ES-I3 (cell line): ENCODE measurements around the gene BTBD16.

Experiments
- H3K36me3 ChIP-seq: 2 replicates; pipeline ENCODE4 v1.6.1; 2013; ENCODE audit warnings: mild to moderate bottlenecking, low read length, control low read depth, moderate library complexity; ENCODE audit not compliant: insufficient read depth
- H3K4me1 ChIP-seq: 2 replicates; pipeline ENCODE4 v1.6.1; 2013; ENCODE audit warnings: mild to moderate bottlenecking, control low read depth, low read length; ENCODE audit not compliant: insufficient read depth
- H3K9ac ChIP-seq: 2 replicates; pipeline ENCODE4 v1.6.1; 2013; ENCODE audit warnings: low read depth, mild to moderate bottlenecking, low read length, moderate library complexity
- H3K9me3 ChIP-seq: 2 replicates; pipeline ENCODE4 v1.6.1; 2013; ENCODE audit warnings: mild to moderate bottlenecking, low read length, moderate library complexity; ENCODE audit not compliant: control insufficient read depth, insufficient read depth

Gene BTBD16

DNA sequence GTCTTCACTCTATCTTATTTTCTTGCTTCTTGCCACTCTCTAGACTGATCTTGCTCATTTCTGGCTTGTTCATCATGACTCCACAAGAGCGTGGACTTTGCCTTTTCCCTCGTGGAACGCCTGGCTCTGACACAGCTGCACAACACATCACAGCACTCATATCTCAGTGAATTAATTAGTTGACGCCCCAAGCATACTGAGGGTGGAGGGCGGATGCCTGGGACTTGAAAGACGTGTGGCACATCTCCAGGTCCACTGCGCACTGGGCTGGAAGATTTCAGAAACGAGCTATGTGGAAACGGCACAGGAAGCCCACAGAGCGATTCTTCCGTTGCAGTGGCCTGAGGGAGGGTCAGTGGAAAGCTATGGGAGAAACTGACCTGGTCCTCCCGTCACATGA, 79.8 kb downstream of the BTBD16 start:
- Histone ChIP-seq H3K36me3 (no peaks in the 10 kb centered on the region), H3K4me1 (peaks cover 3% of the 10 kb centered on the region; the same call in 1 of the 2 replicates), H3K9ac (no peak overlapping the region), H3K9me3 (peaks cover 12% of the 10 kb centered on the region)

DNA sequence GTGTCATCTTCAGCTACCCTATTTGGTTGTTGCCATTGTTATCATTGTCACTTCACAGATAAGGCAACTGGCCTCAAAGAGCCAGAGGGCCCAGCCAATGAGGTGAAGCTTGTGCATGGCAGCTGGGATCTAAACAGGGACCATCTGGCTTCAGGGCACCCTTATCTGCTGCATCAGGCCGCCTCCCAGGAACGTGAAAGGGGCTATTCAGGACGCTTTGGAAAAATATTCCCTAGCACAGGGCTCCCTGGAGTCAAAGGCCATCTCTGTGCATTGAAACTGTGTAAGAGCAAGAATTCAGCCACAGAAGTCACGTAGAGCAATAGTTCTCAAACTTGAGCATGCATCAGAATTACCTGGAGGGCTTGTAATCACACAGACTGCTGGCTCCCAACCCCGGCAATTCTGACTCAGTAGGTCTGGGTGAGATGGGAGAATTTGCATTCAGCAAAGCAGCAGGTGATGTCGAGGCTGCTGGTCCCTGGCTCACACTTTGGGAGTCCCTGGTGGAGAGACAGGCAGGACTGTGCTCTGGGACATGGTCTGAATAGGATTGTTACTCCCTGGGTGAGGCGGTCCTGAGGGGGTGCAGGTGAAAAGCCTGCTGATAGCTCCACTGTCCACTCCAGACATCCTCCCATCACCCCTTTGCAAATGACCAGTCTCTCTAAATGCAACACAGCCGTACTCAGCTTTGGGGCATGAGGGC, 81.9 kb downstream of the BTBD16 start:
- no peak overlapping the region for H3K9ac ChIP-seq
- peaks cover 3% of the 10 kb centered on the region; the same call in 1 of the 2 replicates for H3K4me1 ChIP-seq
- no peaks in the 10 kb centered on the region for H3K9me3 ChIP-seq
- no peaks in the 10 kb centered on the region for H3K36me3 ChIP-seq

DNA sequence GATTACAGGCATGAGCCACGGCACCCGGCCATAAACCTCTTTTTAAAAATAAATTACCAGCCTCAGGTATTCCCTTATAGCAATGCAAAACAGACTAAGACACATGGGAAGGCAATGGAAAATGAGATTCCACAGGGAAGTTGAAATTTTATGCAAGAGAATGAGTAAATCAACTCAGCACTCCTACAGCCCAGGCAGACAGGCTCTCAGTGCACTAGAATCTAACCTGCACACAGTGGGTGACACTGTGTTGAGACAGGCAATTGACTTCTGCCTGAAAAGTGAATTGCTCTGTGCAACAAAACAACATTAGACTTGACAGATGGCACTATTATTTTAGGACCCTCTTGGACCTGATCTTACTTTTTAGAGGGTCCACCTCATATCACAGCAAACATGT, 83.3 kb downstream of the BTBD16 start:
- Histone ChIP-seq H3K36me3 (no peaks in the 10 kb centered on the region), H3K9ac (no peak overlapping the region), H3K9me3 (no peaks in the 10 kb centered on the region), H3K4me1 (peaks cover 3% of the 10 kb centered on the region; the same call in 1 of the 2 replicates)

DNA sequence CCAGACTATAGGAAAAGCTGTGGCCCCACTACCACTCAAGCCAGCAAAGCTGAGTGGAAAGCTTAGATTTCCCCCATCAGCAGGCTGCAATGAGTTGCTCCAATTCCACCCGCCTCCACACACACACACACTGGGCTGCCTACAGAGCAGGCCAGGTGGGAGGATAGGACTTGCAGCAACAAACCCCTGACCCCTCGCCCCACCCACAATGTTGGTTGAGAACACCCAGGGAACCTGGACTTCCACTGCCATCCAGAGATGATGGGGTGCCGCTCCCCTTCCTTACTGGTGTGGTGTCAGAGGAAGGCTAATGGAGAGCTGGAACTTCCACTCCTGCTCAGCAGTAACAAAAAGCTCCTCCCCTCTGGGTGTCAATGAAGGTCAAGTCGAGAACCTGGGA, 86.6 kb downstream of the BTBD16 start:
- no peaks in the 10 kb centered on the region for H3K36me3 ChIP-seq
- peaks cover 3% of the 10 kb centered on the region; the same call in 1 of the 2 replicates for H3K4me1 ChIP-seq
- no peaks in the 10 kb centered on the region for H3K9me3 ChIP-seq
- H3K9ac ChIP-seq: no peak overlapping the region

DNA sequence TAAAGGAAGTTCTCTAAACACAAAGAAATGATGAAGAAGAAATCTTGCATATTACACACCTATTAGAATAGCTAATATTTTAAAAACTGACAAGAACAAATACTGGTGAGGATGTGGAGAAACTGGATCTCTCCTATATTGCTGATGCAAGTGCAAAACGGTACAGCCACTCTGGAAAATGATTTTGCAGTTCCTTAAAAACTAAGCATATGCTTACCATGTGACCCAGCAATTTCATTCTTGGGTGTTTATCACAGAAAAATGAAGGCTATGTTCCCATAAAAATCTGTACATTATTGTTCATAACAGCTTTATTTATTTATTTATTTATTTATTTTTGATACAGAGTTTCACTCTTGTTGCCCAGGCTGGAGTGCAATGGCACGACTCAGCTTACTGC, 88.5 kb downstream of the BTBD16 start:
- H3K9ac ChIP-seq: no peak overlapping the region
- H3K36me3 ChIP-seq: no peaks in the 10 kb centered on the region
- H3K4me1 ChIP-seq: no peaks in the 10 kb centered on the region
- no peaks in the 10 kb centered on the region for H3K9me3 ChIP-seq

DNA sequence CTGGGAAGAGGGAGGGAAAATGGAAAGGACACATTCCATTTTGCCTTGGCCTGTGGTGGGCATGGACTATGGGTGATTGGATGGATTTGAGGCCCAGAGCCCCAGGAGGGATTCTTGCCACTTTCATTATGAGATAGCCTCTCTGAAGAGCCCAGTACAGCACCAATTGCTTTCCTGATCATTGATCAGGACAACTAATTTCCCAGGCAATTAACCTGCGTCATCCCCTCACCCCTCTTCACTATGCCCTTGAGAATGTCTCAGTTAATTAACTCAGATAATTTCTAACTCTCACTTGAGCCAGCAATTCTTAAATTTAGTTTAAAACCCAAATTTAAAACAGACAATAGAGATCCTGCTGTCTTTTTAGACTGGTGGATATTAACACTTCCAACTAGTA, 90.0 kb downstream of the BTBD16 start:
- Histone ChIP-seq H3K9ac (no peak overlapping the region), H3K9me3 (no peaks in the 10 kb centered on the region), H3K36me3 (no peaks in the 10 kb centered on the region), H3K4me1 (no peaks in the 10 kb centered on the region)

DNA sequence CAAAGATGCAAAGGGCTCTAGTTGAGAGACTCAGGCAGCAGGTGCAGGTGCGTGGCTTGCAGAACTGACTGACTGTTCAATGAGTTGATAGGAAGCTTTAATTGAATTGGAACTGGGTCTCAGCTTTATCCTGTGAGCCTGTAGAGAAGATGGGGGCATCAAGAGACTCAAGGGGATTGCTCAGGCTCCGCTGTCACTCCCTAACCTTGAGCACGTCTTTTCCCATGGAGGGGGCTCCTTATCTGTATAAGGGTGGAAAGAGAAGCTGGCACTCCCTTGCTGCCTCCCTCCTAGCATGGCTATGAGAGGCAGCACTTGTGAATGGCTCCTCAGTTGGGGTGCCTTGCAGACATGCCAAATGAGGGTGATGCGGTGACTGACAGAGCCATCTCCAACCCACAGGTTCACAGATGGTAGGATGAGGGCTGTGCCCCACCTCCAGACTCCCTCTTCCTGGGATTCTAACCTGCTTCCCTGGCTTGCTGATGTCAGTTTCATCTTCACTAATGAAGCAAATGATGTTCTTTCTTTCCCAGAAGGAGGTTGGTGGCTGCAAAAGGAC, 91.0 kb downstream of the BTBD16 start:
- H3K9me3 ChIP-seq: no peaks in the 10 kb centered on the region
- H3K9ac ChIP-seq: no peak overlapping the region
- no peaks in the 10 kb centered on the region for H3K4me1 ChIP-seq
- no peaks in the 10 kb centered on the region for H3K36me3 ChIP-seq

DNA sequence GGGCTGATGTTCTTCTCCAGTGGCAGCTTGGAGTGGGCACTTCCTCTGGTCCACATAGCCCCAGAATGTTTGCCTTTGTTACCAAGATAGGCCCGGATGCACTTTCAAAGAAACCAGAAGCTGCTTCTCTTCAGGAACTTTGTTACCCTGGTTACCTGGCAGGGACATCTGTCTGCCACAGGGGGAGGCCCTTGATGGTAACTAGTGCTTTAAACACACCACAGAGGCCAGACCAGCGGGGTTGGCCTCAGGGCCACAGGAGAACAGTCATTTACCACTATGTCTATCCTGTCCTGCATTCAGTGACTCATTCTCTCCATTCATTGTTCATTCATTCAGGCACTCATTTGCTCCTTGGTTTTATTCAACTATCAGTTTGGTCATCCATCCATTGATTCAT, 91.5 kb downstream of the BTBD16 start:
- Histone ChIP-seq H3K4me1 (no peaks in the 10 kb centered on the region), H3K9ac (no peak overlapping the region), H3K9me3 (no peaks in the 10 kb centered on the region), H3K36me3 (no peaks in the 10 kb centered on the region)

DNA sequence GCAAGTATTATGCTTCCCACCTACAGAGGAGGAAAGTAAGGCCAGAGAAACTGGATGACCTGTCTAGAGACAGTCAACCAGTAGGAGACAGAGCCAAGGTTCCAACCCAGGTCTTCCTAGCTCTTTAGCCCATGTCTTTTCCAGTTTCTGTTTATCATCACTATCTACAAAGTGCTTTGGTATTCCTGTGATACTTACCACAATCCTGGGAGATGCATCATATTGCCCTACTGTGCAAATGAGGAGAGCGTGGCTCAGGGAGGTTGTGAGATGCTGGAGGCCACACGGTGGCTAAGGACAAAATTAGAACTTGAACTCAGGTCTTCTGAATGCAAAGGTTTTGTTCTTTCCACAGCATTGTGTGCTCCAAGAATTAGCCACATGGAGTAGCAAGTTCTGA, 92.2 kb downstream of the BTBD16 start:
- no peaks in the 10 kb centered on the region for H3K9me3 ChIP-seq

DNA sequence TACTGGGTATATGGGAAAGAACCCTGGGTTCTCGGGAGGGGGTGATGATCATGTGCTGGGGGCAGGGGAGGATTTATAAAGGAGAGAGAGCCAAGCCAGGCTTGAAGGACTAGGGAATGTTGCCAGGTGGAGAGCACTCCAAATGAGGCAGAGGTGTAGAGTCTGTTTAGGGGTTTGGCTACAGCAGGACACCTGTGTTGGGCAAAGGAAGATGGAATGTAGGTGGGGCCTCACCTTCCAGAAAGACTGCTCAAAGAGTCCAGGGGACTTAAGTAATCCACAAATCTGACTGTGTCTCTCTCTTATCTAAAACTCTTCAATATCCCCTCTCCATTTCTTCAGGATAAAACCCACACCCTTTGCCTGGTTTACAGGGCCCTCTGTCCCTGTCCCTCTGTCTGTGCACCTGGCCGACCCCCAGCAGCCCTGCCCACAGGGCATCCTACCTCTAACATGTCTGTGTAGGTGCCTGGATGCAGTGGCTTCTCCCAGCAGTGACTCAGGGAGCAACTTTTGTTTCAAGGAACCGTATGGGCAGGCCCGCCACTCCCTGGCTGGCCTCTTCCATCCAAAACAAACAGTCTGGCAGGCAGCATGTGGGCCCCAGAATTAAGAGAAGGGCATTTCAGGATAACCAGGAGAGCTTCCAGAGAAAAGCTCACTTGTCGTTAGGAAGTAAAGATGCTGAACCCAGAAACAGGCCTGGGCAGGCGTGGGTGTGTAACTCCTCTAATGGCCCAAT, 92.8 kb downstream of the BTBD16 start:
- no peaks in the 10 kb centered on the region for H3K4me1 ChIP-seq
- H3K9ac ChIP-seq: no peak overlapping the region
- H3K36me3 ChIP-seq: no peaks in the 10 kb centered on the region
- H3K9me3 ChIP-seq: no peaks in the 10 kb centered on the region

More for the DNA sequence above, 92.2 kb downstream of the BTBD16 start:
- H3K9ac ChIP-seq: no peak overlapping the region
- no peaks in the 10 kb centered on the region for H3K4me1 ChIP-seq
- H3K36me3 ChIP-seq: no peaks in the 10 kb centered on the region

DNA sequence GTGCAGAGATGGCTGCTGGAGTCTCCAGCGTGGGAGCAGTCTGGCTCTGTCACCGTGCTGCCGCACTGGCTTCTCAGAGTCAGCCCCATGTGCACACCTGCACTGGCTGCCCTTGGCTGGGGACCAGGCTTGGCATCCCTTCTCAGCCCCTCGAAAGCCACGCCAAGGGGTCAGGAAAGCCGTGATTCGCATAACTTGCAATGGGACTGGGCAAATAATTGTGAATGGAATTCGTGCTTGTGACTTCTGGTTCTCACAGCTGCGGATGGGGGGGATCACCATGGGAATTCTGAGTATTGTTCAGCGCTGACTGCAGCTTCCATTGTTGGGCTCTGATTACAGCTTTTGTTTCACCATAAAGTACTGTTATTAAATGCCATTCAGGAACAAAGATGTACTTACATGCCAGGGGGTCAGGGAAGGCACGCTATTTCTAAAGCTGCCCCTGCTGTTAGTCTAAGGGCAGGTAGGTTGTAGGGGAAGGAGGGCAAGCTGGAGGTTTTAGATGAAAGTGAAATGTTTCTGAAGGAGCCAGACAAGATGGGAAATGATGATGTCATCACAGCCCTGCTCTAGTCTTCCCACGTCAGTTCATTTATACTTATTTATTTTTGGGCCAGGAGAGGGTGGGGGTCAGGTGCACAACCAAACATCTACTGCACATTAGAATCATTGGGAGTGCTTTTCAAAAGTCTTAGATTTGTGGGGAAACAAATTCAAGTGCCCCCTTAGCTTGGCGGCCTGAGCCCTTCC, 97.6 kb downstream of the BTBD16 start:
- no peaks in the 10 kb centered on the region for H3K36me3 ChIP-seq
- H3K4me1 ChIP-seq: no peaks in the 10 kb centered on the region
- no peak overlapping the region for H3K9ac ChIP-seq
- no peaks in the 10 kb centered on the region for H3K9me3 ChIP-seq

DNA sequence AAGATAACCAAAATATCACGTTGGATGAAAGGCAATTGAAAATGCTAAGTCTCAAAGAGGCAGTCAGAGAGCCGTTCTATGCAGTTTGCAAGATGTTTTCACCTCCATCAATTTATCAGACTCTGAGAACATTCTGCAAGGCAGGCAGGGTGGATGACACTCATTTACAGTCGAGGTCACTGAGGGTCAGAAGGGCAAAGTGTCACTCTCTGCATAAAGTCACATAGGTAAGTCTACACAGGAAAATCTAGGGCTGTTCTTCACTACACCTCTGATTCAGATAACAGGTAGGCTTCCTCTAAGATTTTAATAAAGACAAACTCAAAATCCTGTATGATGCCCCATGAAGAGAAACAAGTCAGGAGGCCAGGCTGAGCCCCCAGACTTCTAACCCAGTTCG, 102.0 kb downstream of the BTBD16 start:
- Histone ChIP-seq H3K9ac (no peak overlapping the region), H3K36me3 (no peaks in the 10 kb centered on the region), H3K4me1 (no peaks in the 10 kb centered on the region), H3K9me3 (no peaks in the 10 kb centered on the region)

DNA sequence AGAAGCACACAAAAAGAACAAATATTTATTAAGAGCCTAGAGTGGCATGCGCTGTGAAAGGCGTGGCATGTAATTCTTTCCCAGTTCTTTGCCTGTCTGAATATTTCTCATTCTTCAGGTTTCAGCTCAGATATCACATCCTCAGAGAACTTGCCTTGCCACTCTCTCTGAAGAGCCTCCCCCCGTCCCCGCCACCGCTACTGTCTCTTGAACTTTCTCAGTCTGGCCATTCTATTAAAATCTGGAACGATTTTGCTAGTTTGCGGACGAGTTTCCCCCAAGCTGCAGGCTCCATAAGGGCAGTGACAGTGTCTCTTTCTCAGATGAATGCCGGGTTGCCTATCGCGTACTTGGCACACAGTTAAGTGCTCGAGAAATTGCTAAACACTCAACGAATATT, 102.6 kb downstream of the BTBD16 start:
- H3K9ac ChIP-seq: peak overlapping the region; percentile 81
- no peaks in the 10 kb centered on the region for H3K9me3 ChIP-seq
- no peaks in the 10 kb centered on the region for H3K36me3 ChIP-seq
- no peaks in the 10 kb centered on the region for H3K4me1 ChIP-seq

DNA sequence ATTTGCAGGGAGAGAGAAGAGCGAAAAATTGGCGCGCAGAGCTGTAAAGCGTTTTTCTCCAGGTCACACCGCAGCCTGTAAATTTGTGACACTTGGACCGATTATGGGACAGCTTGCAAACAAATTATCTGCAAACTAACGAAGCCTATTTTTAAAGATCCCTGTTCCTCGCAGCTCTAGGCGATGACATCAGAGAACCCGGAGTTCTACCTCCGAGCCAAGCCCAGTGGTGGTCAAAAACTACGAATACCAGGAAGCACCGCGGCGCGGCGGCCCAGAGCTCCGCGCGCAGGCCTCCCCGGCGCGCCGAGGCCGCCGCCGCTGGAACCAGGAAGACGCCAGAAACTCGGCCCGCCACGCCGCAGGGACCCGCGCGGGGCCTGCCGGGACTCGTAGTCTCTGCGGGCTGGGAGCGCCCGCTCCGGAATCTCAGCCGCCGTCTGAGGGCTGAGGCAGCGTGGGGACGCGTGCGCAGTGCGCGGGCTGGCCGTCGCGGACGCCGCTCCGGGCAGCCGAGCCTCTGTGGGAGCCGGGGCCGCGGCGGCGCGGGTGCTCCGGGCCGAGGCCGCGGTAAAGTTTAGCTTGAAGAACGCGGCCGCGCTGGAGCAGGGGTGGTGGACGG, 103.3 kb downstream of the BTBD16 start, which contains the start of gene PLEKHA1:
Gene PLEKHA1 (plus strand): TSS at position 472 of the 622 bp plus-strand sequence. CDS start 18,493 bp downstream, outside the sequence.
- Histone ChIP-seq H3K36me3 (no peaks in the 10 kb centered on the region), H3K9ac (peak within 1 kb of the TSS; percentile 81), H3K4me1 (no peaks in the 10 kb centered on the region), H3K9me3 (no peaks in the 10 kb centered on the region)
